ENCODE measurements around the gene CASD1.

The CASD1 gene

DNA sequence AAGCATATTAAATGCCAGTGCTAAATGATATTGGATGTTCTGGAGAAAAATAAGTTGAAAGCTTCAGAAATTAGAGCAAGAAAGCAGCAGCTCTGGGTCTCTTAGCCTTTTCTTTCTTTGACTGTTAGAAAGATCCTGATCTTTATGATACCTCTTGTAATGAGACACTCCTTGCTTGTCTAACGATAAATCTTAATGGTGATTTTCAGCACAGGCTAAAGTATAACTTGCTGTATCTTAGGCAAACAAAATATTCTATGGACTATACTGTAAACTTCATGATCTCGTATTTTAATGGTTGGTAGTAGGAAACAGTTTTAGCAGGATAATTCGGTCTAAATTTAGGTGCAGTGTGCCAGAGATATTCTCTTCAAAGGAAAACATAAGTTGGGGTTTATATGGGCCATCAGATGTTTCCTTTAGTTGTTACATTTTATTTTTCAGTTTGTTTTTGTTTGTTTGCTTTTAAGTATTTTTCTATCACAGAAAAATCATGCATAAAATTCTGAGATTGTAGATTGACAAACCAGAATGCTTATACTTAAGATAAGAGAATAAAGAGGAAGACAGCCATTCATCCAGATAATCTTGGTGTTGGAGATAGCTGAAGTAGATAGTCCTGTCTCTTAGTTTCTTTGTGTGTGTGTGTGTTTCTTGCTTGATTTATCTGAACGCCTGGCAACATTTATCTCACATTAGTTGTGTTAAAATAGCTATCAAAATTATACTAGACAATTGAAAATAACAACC lies 4.7 kb downstream of the CASD1 start:
- no peak for DNase-seq

- DNase-seq = no peak
Measured at GRCh38 chr7:94514917-94515316, 5.3 kb downstream of the CASD1 start.

GRCh38 chr7:94525923-94526322 lies 16.3 kb downstream of the CASD1 start:
- DNase-seq = no peak

- DNase-seq = no peak
Measured at GRCh38 chr7:94529516-94529915, 19.9 kb downstream of the CASD1 start.

DNA sequence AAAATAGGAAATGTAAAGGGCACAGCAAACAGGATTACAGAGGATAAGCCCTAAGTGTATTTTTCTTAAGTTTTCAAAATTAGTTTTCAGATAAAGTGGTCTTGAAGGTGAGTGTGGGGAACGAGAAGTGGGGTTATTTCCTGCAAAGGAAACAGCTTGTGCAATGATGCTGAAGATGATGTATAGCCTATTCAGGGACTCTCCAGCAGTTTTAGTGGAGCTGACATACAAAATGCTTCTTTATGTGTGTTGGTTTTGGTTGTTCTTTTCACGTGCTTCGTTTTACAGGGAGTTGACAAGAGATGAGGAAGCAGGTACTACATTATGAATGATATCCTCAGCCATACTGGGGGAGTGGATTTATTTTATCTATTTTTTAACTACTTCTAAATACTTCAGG lies 20.5 kb downstream of the CASD1 start:
- no peak for DNase-seq

DNA sequence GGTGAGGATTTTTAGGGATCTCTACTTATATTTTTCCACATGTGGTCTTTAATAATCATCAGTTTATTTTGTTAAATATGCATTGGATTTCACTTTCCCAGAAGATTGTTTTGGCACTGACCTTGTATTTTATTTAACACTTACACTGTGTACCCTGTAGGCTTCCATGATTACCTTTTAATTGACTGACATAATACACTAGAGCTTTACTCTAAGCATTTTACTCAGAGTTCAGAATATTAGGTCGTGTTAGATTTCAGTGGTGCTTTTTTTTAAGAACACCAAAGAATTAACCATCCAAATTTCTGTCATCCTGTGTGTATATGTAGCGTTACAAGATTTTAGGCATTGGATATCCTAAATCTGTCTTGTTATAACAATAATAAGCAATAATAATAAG lies 23.1 kb downstream of the CASD1 start:
- DNase-seq = no peak

DNA sequence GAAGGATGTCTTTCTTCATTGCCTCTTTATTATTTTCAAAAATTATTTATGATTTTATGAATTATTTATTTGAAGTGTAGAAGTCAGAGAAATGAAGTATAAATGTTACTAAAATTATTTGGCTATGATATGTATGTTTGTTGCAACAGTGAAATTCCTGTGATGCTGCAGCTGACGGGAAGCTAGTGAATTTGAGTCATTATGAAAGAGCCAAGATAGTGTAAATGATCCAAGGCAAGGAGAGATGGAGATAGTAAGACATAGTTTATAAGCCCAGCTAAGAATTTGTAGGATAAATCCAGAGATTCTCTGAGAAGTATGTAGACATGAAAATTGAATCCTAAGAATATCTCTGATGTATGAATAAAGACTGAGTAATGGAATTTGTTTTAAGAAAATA lies 30.8 kb downstream of the CASD1 start:
- no peak for DNase-seq

- no peak for DNase-seq
Measured at GRCh38 chr7:94547126-94547525, 37.5 kb downstream of the CASD1 start.

GRCh38 chr7:94556028-94556427 lies 46.4 kb downstream of the CASD1 start:
- DNase-seq = no peak

- no peak for DNase-seq
Measured at GRCh38 chr7:94557215-94557614, 47.6 kb downstream of the CASD1 start.

DNA sequence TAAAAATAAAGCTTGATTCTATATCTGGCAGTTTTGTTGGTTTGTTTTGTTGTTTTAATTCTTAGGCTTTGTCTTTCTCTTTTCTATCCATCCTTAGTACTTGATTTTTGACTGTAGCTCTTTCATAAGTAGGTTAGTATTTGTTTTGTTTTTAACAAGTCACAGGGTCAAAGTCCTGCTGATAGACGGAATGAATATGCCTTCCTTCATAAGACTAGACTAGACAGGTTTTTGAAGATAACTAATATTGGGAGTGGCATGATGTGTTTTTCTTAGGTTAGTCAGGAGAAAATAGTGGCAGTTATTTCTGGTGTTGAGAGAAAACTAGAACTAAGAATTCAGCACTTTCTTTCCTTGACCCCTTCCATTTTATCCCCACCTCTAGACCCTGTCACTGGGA lies 50.4 kb downstream of the CASD1 start:
- DNase-seq = no peak

DNA sequence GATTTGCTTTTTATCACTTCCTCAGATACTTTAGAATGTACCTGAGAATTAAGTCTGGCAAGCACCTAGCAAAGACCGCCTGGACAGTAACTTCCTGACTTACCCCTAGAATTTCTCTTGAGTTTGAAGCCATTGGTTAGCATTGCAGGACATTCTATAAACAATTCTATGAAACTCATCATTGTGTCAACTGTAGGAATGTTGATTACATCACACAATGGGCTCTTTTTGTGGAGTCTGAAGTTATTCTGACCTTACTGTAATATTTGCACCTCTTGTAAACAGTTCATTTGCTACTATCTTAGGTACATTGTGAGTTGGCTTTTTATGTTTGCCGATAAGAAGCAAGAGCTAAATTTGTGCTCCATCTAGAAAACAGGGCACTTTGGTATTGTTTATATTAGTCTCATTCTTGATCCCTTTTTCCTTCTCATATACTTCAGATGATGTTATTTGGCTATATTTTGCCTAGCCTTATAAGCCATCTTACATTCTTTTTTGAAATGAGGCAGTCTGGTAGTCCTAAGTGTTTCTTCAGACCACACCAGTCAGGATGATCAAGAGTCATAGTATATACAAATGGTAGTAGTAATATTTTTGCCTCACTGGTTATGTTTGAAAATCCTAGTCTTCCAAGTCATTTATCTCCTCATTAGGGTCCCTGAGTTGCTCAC lies 52.4 kb downstream of the CASD1 start:
- DNase-seq = no peak

DNA sequence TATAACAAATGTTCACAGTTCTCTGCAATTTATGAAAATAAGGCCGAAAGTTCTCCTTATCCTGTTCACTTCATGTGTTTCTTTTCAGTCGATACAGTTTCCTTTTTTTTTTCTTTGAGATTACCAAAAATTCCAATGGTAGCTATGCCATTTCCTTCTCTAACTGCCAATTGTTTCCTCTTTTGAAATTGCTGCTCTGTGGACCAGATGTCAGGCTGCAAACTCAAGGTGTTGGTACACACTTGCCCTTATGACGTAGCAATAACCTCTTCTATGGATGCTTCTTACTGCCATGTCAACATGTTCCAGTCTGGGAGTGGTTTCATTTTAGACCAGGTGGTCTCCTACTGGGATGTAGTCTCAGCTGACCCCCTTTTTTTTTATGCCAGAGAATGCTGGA lies 52.9 kb downstream of the CASD1 start:
- no peak for DNase-seq

DNA sequence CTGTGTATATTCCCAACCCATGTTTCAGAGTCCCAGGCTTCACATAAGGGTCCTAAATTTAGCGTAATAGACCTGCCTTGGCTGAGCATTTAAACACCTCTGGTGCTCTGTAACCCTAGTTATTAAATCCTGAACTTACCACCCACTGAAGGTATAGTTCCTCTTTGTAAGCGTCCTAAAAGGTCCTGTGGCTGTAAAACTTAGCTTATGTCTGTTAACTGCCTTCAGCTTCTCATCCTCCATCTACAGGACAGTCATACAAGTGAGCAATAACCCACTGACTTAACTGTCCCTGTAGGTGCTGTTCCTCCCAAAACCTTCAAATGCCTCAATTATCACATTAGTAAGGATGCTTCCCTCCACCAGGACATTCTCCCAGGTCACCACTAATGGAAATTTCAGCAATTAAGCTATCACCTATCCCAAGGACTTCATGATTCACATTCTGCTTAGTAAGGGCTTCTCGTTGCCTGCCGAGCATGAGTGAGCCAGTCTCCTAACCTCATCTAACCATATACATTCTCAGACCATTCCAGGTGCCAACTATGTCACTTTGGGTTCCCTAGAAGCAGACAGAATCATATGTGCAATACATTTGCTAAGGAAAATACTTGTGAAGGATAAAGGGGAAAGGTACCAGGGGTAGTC lies 55.8 kb downstream of the CASD1 start:
- DNase-seq = no peak

- no peak for DNase-seq
Measured at GRCh38 chr7:94567396-94567795, 57.8 kb downstream of the CASD1 start.

DNA sequence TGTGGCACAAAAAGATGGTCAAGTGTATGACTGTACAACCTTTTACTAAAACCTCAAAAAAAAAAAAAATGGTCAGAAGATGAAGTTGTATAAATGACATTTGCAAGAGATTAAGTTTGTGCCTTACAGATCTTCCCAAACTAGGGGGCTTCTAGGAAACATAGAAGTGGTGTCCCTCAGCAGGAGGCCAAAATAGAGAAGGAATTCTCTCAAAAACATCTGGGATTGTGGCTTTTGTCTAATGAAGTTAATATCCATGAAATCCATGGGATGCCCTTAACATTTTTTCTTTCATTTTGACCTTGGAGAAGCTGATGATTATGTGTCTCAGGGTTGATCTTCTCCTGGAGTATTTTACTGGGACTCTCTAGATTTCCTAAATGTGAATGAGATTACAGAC lies 62.2 kb downstream of the CASD1 start:
- DNase-seq = no peak

DNA sequence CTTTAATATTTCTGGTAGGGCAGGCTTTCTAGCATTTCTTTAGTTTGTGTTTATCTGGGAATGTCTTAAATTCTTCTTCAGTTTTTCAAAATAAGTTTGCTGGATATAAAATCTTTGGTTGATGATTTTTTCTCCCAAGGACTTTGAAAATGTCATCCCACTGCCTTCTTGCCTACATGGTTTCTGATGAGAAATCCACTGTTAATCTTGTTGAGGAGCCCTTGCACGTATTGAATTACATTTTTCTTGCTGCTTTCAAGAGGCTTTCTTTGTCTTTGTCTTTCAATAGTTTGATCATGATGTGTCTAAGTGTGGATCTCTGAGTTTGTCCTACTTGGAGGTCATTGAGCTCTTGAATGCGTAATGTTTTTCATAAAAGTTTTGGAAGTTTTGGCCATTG lies 66.0 kb downstream of the CASD1 start:
- no peak for DNase-seq

DNA sequence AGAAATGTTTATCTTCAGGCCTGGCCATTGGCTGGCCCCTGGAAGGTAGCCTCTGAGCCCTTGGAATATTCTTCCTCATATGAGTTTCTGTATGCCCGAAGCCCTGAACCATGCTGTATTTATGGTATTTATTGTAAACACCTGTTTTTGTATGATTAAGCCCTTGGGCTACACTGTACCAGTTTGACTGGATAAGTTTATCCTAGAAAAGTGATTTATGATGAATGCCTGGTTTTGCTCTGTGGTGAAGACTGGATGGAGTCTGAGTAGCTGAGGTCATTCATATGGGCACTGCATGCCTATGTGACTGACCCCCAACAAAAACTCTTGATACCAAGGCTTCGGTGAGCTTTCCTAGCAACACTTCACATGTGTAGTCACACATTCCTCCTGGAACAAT lies 66.7 kb downstream of the CASD1 start:
- no peak for DNase-seq

DNA sequence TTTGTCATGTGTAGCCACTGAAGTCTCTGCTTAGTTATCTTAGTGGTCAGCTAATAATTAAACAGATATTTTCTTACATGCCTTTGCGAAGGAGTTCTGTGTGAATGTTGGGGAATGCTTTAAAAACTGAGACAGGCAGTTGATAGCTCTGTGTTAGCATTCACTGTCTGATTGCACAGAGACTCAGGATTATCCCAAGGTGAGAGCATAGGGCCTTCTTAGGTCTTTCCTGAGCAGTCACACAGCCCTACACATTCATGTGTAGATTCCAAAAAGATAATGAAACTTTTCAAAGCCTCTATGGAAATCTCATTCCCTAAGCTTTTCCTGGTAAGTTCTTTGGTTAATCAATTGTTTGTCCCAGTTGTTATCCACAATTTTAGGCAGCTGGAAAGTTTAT lies 67.7 kb downstream of the CASD1 start:
- DNase-seq = no peak

DNA sequence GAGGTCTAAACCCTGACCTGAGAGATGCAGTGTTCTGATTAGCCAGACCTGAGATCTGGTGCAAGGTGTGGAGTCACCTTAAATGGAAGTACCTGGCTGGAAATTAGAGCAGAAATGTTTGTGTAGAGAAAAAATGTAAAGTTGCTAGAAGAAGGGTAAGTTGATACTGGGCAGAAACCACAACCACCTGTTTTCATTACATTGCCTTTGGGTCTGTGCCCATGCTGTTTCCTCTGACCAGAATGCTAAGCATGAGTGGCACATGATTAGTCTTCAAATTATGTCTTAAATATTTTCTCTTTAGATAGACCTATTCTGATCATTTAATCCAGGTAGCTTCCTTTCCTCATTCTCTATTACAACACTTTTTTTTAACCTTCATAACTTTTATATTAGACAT lies 69.0 kb downstream of the CASD1 start:
- no peak for DNase-seq

DNA sequence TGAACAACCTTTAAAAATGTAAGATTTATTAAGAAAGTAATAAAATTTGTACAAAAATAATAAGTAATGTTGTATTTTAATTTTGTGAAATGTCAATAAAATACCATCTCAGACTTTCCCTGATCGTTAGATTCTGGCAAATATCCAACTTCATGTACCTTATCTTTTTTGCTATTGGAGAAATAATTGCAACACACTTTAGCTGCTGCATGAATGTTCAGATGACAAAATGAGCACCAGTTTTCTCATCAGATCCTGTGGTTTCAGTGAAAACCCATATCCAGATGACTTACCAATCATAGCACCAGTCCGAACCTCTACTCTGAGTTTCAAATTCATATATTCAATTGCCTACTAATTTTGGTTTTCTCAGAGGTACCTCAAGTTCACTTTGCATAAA lies 69.9 kb downstream of the CASD1 start:
- no peak for DNase-seq

GRCh38 chr7:94580601-94581000 lies 71.0 kb downstream of the CASD1 start:
- DNase-seq = no peak

- DNase-seq = no peak
Measured at GRCh38 chr7:94584113-94584512, 74.5 kb downstream of the CASD1 start.

DNA sequence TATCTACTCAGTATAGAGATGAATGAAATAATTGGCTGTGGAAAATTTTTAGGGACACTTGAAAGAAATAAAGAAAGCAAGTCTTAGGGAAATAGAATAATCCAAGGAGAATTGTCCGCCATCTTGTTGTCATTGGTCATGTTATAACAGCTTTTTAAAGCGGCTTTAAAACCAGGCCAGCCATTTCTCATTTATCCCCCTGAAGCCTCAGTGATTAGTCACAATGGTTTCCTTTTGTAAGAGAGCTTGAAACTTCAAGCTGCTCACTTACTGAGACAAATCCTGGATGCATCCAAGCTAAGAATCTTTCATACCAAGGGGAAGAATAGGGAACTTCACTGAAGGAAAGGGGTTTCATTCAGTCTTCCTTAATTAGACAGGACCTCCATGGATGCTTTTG lies 78.5 kb downstream of the CASD1 start:
- no peak for DNase-seq

All from stimulated activated CD4-positive, alpha-beta T cell treated with anti-CD3 and anti-CD28 coated beads, Interleukin-1b, Interleukin-23, amount 100 ng/mL, for 48 hours (primary cell).